HCT116 (cell line): Measurements from ENCODE around the gene TWIST2. TPM values are rescaled to one million over a fixed set of nuclear protein-coding genes. Genes with fewer than 3 reads are reported as not detected.

Experiments used
- ATAC-seq: fragments of 200-7000 bp; cut with Tn5 transposase; 2 replicates; pipeline ENCODE4 v1.9.1; 2020; ENCODE audit warnings: mild to moderate bottlenecking, moderate library complexity
- BruUV-seq: library from RNA; stranded (reverse); fragments of 400-500 nt; replicated peaks from 2 replicates; lab custom pipeline; 2021; lab: Mats Ljungman, UMichigan
- CTCF ChIA-PET: fragments of 300-600 bp; sonication (Branson Sonifier 250); formaldehyde crosslinking; loops from one replicate; lab custom pipeline; 2021; ENCODE audit warnings: antibody characterized with exemption; lab: Charles Lee
- POLR2A ChIA-PET: fragments of 300-600, 350-600 bp; sonication (Branson Sonifier 250); formaldehyde crosslinking; loops from one replicate; lab custom pipeline; 2021; ENCODE audit warnings: antibody characterized with exemption; lab: Charles Lee
- RAD21 ChIA-PET, 2 experiments: fragments of 300-600 bp; sonication (Branson Sonifier 250); formaldehyde crosslinking; loops; one replicate each; lab custom pipeline; 2023; ENCODE audit warnings: low total read pairs in 2 of 2; ENCODE audit not compliant: uncharacterized antibody in 2 of 2, unreplicated experiment in 2 of 2, low non-redundant PET in 1 of 2; lab: Charles Lee
- DNase-seq: peaks from one replicate; pipeline ENCODE4 v3.0.0-alpha.2; 2010; ENCODE audit warnings: low read depth, low spot score
- H2AFZ ChIP-seq: fragments of 200-600 bp; shearing (Covaris generic), sonication (generic); 2 replicates; pipeline ENCODE4 v1.6.1; 2017; ENCODE audit warnings: low read depth, mixed run types, mixed read lengths, antibody characterized with exemption, low read length; ENCODE audit not compliant: poor library complexity, severe bottlenecking
- H3K27ac ChIP-seq: 2 replicates; pipeline ENCODE4 v1.5.1; 2012; ENCODE audit warnings: low read depth, low read length
- H3K27me3 ChIP-seq: fragments of 200-600 bp; sonication (generic); 2 replicates; pipeline ENCODE4 v1.6.1; 2016; ENCODE audit warnings: mixed run types, low read length, mixed read lengths; ENCODE audit not compliant: insufficient read depth
- H3K36me3 ChIP-seq, 2 experiments: fragments of 200-500 bp in 1 of 2; fragments of 200-600 bp in 1 of 2; sonication (Bioruptor generic) in 1 of 2; sonication (generic) in 1 of 2; 2 replicates each; pipeline versions ENCODE4 v1.5.1 to v1.6.1; 2014 to 2016; ENCODE audit warnings: low read length in 2 of 2, inconsistent platforms in 1 of 2, mixed read lengths in 1 of 2, mixed run types in 1 of 2; ENCODE audit not compliant: insufficient read depth in 2 of 2, control insufficient read depth in 1 of 2
- H3K4me1 ChIP-seq, 2 experiments: fragments of 200-600 bp in 1 of 2; sonication (generic) in 1 of 2; 2 replicates each; pipeline versions ENCODE4 v1.5.1 to v1.6.1; 2012 to 2017; ENCODE audit warnings: low read length in 2 of 2, inconsistent platforms in 1 of 2, mild to moderate bottlenecking in 1 of 2, mixed read lengths in 1 of 2, mixed run types in 1 of 2, moderate library complexity in 1 of 2; ENCODE audit not compliant: insufficient read depth in 2 of 2, control insufficient read depth in 1 of 2
- H3K4me2 ChIP-seq: fragments of 200-600 bp; sonication (generic); 2 replicates; pipeline ENCODE4 v1.6.1; 2017; ENCODE audit warnings: mixed run types, low read length, mixed read lengths
- H3K4me3 ChIP-seq, 2 experiments: fragments of 200-600 bp in 1 of 2; sonication (generic) in 1 of 2; replicated peaks in 1 of 2; 2 replicates each; pipeline ENCODE4 v1.5.1; 2011 to 2016; ENCODE audit warnings: low read length in 2 of 2, control low read depth in 1 of 2, low read depth in 1 of 2, mild to moderate bottlenecking in 1 of 2, mixed read lengths in 1 of 2, mixed run types in 1 of 2
- H3K79me2 ChIP-seq: fragments of 200-600 bp; sonication (generic); 2 replicates; pipeline ENCODE4 v1.6.1; 2017; ENCODE audit warnings: mild to moderate bottlenecking, mixed run types, low read length, moderate library complexity, mixed read lengths; ENCODE audit not compliant: insufficient read depth
- H3K9ac ChIP-seq: fragments of 200-600 bp; sonication (generic); 2 replicates; pipeline ENCODE4 v1.6.1; 2016; ENCODE audit warnings: low read length, mixed read lengths
- H3K9me2 ChIP-seq: fragments of 200-600 bp; sonication (generic), shearing (Covaris generic); 2 replicates; pipeline ENCODE4 v1.6.1; 2017; ENCODE audit warnings: mixed run types, mild to moderate bottlenecking, moderate library complexity; ENCODE audit not compliant: insufficient read depth
- H3K9me3 ChIP-seq, 2 experiments: fragments of 200-500 bp in 1 of 2; fragments of 200-600 bp in 1 of 2; sonication (Bioruptor generic) in 1 of 2; sonication (generic) in 1 of 2; 2 replicates each; pipeline ENCODE4 v1.6.1; 2014 to 2017; ENCODE audit warnings: low read length in 2 of 2, mixed read lengths in 2 of 2, inconsistent platforms in 1 of 2, low read depth in 1 of 2, mild to moderate bottlenecking in 1 of 2, mixed run types in 1 of 2, moderate library complexity in 1 of 2; ENCODE audit not compliant: control insufficient read depth in 1 of 2, insufficient read depth in 1 of 2
- H4K20me1 ChIP-seq: fragments of 200-600 bp; sonication (generic), shearing (Covaris generic); 2 replicates; pipeline ENCODE4 v1.6.1; 2017; ENCODE audit warnings: mixed run types, mild to moderate bottlenecking, moderate library complexity; ENCODE audit not compliant: insufficient read depth
- CBX3 ChIP-seq: IDR thresholded peaks from 2 replicates; pipeline ENCODE4 v1.6.1; 2012; ENCODE audit warnings: low read depth
- CEBPB ChIP-seq: IDR thresholded peaks from 2 replicates; pipeline ENCODE4 v1.6.1; 2012; ENCODE audit warnings: low read depth
- POLR2AphosphoS5 ChIP-seq: IDR thresholded peaks from 2 replicates; pipeline ENCODE4 v1.6.1; 2011; ENCODE audit warnings: mild to moderate bottlenecking, low read depth, low read length, moderate library complexity
- SRF ChIP-seq: IDR thresholded peaks from 2 replicates; pipeline ENCODE4 v1.6.1; 2012; ENCODE audit warnings: low read depth
- ZFX ChIP-seq: fragments of 450-650 bp; IDR thresholded peaks from 2 replicates; pipeline ENCODE4 v1.6.1; 2017
- intact Hi-C: fragments of 100-400 bp; cut with micrococcal nuclease; formaldehyde crosslinking; loops from 2 replicates; pipeline ENCODE4 v1.10.0; 2022
- total RNA-seq: library from RNA; stranded (reverse); gene quantifications from one replicate; pipeline ENCODE4 v1.2.1, GENCODE V29; 2021; ENCODE audit not compliant: unreplicated experiment
- TF ChIP-seq, protein P1 (sequence below): IDR thresholded peaks from 2 replicates; pipeline ENCODE4 v1.6.1; 2012; ENCODE audit warnings: low read depth
- TF ChIP-seq, protein P2 (sequence below), 3 experiments: fragments of 200-600 bp in 1 of 3; sonication (generic) in 1 of 3; IDR thresholded peaks in 2 of 3; conservative IDR thresholded peaks in 1 of 3; 2 replicates each; pipeline ENCODE4 v1.5.1; 2012 to 2017; ENCODE audit warnings: low read depth in 2 of 3, low read length in 2 of 3, antibody characterized with exemption in 1 of 3, borderline replicate concordance in 1 of 3, control low read depth in 1 of 3, mild to moderate bottlenecking in 1 of 3, mixed read lengths in 1 of 3, mixed run types in 1 of 3, moderate library complexity in 1 of 3; ENCODE audit not compliant: insufficient read depth in 1 of 3
- TF ChIP-seq, protein P3 (sequence below): IDR thresholded peaks from 2 replicates; pipeline ENCODE4 v1.6.1; 2011; ENCODE audit warnings: mild to moderate bottlenecking, low read length, moderate library complexity; ENCODE audit not compliant: insufficient replicate concordance; ENCODE audit errors: extremely low read depth

The TWIST2 gene
- total RNA-seq, 1 experiment from 2014 or later: not detected

DNA sequence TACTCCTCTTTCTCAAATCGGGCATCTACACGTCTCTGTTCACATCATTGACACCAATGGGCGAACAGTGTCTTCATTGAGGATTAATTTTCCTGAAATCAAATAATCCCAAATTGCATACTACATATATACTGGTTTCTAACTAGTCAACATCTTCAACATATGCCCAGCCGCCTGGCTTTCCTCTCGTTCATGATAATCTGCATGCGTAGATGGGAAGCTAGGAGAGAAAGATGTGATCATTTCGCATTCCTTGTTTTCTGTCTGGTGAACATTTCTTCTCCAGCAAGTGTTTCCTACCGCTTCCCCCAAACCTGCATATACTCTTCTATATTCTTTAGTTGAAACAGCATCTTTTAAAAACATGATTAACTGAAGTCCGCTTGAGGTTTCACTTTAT lies 7.4 kb downstream of the TWIST2 start:
- no peak for TF ChIP-seq POLR2AphosphoS5
- TF ChIP-seq CBX3: no peak
- TF ChIP-seq, protein P1, sequence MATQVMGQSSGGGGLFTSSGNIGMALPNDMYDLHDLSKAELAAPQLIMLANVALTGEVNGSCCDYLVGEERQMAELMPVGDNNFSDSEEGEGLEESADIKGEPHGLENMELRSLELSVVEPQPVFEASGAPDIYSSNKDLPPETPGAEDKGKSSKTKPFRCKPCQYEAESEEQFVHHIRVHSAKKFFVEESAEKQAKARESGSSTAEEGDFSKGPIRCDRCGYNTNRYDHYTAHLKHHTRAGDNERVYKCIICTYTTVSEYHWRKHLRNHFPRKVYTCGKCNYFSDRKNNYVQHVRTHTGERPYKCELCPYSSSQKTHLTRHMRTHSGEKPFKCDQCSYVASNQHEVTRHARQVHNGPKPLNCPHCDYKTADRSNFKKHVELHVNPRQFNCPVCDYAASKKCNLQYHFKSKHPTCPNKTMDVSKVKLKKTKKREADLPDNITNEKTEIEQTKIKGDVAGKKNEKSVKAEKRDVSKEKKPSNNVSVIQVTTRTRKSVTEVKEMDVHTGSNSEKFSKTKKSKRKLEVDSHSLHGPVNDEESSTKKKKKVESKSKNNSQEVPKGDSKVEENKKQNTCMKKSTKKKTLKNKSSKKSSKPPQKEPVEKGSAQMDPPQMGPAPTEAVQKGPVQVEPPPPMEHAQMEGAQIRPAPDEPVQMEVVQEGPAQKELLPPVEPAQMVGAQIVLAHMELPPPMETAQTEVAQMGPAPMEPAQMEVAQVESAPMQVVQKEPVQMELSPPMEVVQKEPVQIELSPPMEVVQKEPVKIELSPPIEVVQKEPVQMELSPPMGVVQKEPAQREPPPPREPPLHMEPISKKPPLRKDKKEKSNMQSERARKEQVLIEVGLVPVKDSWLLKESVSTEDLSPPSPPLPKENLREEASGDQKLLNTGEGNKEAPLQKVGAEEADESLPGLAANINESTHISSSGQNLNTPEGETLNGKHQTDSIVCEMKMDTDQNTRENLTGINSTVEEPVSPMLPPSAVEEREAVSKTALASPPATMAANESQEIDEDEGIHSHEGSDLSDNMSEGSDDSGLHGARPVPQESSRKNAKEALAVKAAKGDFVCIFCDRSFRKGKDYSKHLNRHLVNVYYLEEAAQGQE: no peak
- no peak for TF ChIP-seq ZFX
- no peak for TF ChIP-seq SRF
- TF ChIP-seq CEBPB: no peak
- TF ChIP-seq, protein P2, sequence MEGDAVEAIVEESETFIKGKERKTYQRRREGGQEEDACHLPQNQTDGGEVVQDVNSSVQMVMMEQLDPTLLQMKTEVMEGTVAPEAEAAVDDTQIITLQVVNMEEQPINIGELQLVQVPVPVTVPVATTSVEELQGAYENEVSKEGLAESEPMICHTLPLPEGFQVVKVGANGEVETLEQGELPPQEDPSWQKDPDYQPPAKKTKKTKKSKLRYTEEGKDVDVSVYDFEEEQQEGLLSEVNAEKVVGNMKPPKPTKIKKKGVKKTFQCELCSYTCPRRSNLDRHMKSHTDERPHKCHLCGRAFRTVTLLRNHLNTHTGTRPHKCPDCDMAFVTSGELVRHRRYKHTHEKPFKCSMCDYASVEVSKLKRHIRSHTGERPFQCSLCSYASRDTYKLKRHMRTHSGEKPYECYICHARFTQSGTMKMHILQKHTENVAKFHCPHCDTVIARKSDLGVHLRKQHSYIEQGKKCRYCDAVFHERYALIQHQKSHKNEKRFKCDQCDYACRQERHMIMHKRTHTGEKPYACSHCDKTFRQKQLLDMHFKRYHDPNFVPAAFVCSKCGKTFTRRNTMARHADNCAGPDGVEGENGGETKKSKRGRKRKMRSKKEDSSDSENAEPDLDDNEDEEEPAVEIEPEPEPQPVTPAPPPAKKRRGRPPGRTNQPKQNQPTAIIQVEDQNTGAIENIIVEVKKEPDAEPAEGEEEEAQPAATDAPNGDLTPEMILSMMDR (IDR thresholded peaks at IDR 0.05 in 2 of 3, conservative IDR thresholded peaks at IDR 0.05 in 1 of 3; ENCODE audit: borderline replicate concordance in 1 of 3, insufficient read depth in 1 of 3, low read depth in 2 of 3, low read length in 2 of 3): no peak
- TF ChIP-seq, protein P3, sequence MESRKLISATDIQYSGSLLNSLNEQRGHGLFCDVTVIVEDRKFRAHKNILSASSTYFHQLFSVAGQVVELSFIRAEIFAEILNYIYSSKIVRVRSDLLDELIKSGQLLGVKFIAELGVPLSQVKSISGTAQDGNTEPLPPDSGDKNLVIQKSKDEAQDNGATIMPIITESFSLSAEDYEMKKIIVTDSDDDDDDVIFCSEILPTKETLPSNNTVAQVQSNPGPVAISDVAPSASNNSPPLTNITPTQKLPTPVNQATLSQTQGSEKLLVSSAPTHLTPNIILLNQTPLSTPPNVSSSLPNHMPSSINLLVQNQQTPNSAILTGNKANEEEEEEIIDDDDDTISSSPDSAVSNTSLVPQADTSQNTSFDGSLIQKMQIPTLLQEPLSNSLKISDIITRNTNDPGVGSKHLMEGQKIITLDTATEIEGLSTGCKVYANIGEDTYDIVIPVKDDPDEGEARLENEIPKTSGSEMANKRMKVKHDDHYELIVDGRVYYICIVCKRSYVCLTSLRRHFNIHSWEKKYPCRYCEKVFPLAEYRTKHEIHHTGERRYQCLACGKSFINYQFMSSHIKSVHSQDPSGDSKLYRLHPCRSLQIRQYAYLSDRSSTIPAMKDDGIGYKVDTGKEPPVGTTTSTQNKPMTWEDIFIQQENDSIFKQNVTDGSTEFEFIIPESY: no peak
- Histone ChIP-seq H3K9ac (no peak overlapping the region), H3K36me3 (no peaks in the 10 kb centered on the region), H3K4me1 (no peaks in the 10 kb centered on the region), H4K20me1 (no peaks in the 10 kb centered on the region), H3K4me2 (no peak overlapping the region), H3K27me3 (peaks cover 6% of the 10 kb centered on the region; the same call in 1 of the 2 replicates), H3K4me3 (no peak overlapping the region), H3K79me2 (no peaks in the 10 kb centered on the region), H3K27ac (no peak overlapping the region), H3K9me2 (no peaks in the 10 kb centered on the region), H3K9me3 (no peaks in the 10 kb centered on the region), H2AFZ (no peak overlapping the region)
- intact Hi-C loops: no loop called here
- CTCF ChIA-PET: no interaction called here
- POLR2A ChIA-PET: no interaction called here
- DNase-seq: no peak
- no TSS peak for BruUV-seq
- ATAC-seq: no peak
- RAD21 ChIA-PET: no interaction called here
